Measurements from ENCODE around the gene STARD13.

The STARD13 gene

DNA sequence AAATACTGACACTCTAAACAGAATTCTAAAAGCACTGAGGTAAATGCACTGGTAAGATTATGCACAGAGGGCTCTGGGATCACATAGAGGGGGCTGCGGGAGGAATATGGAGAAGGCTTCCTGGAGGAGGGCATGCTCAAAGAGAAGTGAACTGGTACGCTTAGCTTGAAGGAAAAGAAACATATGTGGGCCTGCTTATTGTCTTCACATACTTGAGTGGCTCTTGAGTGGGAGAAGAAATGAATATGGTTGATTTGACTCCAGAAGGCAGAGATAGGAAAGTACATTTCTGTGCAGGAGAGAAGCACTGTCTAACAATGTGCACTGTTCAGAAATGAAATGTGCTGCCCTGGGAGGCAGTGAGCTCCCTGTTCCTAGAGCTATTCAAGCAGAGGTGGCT is 178.2 kb downstream of the STARD13 start:
- no peak for DNase-seq

DNA sequence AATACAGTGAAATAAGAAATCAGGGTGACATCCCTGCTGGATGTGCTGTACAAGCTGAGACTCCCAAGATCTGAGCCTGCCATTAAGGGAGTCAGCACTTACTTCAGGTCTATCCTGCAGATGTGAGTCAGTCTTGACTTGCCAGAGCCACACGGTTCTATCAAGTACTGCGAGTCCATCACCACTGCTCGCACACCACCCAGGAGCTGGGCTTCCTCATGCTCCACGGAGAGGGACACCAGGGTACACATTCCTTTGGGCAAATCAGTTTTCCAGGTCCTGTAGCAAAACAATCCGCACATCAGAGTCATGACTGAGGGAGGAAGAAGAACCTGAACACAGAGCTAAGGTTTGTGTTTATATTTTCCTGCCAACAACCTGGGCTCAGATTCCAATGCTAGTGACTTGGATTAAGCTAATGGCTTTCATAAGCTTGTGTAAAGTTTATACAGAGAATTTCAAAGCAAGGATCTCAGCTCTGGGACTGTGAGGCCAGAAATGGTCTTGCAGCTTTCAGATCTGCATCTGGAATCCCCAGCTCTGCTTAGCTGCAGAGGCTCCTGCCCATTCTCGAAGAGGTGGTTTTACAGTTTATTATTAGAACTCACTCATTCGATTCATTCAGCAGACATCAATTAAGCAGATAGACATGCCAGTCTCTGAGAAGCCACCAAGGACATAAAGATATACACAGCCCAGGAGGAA is 178.7 kb downstream of the STARD13 start:
- no peak for DNase-seq

DNA sequence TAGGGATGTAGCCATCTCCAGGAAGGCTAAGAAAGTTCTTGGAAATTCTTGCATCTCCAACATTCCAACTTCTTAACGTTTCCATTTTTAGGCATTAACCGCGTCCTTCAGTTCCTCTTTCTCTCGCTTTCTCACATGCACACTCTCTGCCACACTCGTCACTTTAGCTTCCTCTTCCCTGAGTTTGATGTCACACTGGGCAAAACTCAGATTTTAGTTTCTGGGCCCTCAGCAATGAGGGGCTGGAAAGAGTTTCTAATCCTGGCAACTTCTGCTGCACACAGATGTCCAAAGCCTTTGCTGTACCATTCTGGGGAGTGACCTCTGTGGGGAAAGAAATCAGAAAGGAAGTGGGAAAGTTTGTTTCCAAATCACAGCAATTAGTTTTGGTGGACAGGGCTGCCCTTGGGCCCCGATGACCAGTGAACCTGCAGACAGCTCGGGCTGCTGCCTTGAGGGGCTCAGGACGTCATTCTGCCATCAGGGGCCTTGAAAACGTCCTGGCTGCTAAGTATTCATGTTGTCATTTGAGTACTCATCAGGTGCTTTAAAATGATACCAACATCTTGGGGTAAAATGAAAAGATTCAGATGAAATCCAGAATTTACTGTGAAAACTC is 180.1 kb downstream of the STARD13 start:
- DNase-seq = no peak

DNA sequence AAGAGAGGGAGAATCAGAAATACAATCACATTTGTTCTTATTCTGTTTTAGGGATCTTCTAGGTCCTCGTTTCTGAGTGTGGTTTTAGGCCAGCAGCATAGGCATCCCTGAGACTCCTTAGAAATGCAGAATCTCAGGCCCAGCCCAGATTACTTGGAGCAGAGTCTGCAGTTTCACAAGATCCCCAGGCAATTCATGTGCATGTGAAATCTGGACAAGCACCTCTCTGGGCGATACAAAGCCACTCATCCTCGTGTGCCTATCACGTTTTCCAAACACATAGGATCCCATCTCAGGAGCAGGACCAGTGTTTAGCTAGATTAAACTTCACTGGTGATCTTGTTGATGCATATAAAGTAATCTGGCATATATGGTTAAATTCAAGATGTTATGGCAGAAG is 182.1 kb downstream of the STARD13 start:
- no peak for DNase-seq

DNA sequence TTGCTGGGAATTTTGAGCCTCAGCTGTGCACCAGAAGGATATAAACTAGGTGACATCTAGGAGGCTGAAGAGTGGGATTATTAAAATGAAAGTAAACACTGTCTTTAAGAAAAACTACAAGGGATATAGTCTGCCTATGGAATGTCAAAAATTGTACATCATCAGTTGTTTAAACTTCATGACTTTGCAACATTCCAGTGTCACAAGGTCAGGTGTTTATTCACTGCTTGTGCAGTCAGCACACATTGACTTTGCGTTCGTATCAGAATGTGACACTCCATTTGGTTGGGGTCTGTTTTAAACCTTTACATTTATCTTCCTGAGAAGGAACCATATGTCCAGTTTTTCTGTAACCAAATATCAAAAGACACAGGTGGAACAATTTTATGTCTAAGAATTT is 183.7 kb downstream of the STARD13 start:
- no peak for DNase-seq

DNA sequence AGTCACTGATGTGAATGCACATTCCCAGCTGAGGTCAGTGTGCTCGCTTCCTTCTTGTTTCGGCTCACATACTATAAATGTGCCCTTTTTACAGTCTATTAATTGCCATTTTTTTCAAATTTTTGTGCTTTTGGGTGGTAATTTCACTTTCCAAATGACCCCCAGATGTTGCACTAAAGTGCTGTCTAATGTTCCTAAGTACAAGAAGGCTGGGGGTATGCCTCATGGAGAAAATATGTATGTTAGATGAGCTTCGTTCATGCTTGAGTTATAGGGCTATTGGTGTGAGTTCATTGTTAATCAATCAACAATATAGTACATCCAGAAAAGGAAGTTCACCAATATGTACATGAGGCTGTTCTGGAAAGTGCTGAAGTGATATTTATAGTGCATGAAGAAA is 184.7 kb downstream of the STARD13 start:
- no peak for DNase-seq

DNA sequence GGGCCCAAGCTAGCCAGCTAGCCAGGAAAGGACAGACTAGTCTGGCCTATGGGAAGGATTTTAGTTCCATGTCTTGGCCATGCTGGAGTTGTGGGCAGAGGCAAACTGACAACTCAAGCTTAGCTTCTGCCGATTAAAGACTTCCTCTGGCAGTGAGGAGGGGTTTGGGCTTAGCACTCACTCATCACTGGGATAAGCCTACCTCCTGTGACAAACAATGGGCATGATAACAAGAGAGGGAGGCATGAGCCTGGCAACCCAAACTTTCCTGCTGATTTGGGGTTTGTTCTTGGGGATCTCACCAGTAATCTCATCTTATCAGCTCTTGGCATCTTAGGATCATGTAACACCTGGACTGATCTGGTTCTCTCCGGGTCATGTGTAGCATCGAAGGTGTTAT is 185.7 kb downstream of the STARD13 start:
- DNase-seq = no peak

DNA sequence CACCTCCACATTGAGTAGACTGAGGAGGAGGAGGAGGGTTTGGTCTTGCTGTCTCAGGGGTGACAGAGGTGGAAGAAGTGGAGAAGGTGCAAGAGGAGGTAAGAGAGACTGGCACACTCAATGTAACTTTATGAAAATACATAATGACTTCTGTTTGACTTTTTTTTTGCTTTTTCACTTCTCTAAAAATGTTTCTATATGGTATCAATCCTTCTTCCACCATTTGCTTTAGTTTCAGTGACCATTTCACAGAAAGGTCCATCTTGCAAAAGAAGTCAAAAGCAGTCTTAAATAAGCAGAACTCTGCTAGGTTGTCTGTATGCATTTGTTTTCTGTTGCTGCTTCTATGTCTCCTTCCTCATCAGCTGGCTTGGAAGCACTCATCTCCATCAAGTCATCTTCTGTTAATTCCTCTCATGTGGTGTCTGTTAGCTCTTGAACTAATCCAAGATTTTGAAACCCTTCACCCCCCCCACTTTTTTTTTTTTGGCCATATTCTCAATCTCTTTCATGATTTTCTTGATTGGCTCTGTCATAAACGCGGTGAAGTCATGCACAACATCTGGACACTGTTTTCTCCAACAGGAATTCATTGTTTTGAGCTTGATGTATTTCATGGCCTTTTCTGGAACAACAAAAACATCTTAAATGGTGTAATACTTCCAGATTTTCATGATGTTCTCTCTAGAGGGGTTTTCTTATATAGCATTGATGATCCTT is 188.5 kb downstream of the STARD13 start:
- DNase-seq = no peak

DNA sequence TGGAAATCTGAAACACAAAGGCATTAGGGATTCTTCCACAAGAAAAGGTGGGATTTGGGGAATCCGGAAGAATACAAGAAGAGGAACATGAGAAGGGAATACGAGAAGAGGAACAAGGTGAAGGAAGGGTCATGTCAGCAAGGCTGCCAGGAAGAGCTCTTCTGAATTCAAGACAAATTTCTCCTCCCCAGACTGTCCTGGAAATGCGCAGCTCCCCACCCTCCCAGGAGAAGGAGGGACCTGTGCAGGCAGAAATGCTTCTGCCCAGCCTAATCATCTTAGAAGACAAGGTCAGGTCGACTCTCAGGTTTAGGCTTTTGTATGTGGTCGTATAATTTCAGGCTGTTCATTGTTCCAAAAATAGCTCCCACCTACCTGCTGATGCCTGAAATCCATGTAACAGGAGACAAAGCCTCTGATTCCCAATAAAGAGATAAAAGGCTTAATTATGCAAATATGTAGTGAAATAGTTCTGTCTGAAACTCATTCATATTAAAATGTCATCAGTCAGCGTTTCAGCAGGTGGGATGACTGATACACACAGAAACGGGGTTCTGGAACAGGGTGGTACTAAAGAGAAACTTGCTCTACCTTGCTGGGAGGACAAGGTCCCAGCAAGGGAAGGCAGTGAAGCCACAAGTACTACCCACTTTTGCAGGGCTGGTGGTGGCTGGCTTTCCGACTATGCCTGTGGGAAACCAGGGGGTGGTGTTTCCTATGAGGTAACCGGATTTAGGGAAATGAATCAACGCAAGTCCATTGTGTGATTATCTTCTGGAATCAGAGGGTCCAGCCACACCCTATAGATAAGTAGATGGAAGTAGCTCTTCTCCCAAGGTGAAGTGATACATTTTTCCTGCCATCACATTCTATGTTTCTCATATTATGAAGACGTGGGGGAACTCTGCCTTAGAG is 193.2 kb downstream of the STARD13 start:
- DNase-seq = no peak

DNA sequence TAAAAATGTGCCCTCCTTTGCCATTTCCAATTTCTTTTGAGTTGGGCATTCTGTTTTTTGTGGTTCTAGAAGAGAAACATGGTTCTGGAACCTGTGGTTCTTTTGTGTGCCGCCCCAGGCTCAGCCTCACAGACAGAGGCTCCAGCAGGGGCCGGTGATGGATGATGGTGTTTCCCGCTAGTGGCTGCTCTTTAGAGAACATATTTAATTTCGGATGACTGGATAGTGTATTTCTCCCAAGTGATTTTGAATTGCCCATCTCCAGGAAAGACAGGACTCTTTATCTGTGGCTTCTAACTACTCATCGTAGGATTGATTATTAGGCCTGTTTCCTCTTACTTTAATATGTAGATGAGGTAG is 194.2 kb downstream of the STARD13 start:
- DNase-seq = no peak

DNA sequence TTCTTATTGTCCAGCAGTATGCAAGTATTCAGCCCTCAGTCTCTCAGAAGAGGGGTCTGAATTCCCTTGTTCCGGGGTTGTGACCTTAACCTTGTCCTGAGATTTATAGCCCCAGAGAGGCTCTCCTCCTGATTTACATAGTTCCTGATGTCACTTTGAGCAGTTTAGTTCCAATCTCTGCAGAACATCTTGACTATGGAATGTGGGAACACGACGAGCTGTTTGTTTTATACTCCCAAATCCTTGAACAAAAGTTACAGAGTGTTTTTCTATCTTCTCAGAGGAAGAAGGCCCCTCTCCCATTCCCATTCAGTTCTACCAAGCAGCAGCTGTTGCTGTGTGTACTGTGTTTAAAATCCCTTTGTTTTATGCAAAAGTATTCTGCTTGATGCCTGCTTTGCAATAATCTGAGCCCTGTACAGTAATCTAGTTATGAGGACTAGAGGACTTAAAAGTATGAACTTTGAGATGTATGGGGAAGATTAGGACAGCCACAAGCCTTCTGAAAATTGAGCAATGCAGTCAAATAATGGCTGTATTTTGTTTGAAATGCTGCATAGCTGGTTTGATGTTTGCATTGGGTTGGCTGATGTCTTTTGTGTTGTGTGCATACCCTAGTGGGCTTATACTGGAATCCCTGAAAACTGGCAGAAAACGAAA is 194.7 kb downstream of the STARD13 start:
- DNase-seq = no peak

DNA sequence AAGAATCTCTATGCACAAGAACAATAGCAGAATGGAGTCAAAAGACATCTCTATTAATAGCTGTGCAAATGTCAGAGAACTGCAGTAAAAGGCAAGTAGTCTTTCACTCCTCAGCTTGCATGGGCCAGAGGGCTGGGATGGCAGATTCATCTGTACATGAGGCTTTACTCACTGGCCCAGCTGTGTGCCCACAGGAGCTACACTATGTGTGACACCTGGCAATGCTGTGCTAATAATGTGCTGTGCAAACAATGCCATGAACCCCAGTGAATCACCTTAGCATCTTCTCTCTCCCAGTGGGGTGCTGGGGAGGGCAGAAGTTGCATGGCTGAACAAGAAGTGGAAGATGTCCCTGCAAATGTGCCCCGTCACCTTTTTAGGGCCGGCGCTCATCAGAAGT is 196.2 kb downstream of the STARD13 start:
- DNase-seq = no peak

DNA sequence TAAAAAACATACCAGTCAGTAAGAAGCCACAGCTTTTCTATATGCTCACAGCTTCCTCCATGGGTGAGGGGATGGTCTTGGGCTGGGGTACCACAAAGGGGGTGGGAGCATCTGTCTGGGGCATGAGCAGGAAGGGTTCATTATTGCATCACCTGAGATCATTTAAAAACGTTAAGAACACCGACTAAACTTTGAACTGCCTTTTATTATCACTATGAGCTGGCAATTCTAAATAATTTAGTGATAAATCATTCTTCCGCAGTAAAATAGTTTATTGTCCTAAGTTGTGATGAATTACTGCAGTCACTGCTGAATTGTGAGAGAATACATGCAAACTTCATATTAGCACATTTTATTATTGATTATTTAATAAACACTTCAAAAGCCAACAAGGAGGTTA is 197.8 kb downstream of the STARD13 start:
- DNase-seq = no peak

DNA sequence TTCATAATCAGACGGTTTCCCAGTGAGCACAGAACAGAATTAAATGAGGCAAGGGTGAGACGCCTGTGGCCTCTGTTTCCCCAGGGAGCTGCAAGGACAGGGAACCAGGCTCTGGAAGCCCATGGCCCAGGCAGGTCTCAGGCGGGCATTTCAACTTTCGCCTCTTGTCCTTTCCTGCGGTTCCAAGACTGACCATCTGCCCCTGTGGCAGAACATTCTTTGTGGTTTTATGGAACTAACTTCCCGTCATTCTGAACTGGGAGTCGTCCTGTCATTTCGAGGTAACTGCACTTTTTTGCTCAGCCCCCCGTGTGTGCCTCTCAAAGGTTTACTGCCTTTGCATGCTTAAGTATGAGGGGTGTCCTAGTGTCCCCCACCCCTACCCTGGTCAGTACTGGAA is 198.5 kb downstream of the STARD13 start:
- DNase-seq = no peak

DNA sequence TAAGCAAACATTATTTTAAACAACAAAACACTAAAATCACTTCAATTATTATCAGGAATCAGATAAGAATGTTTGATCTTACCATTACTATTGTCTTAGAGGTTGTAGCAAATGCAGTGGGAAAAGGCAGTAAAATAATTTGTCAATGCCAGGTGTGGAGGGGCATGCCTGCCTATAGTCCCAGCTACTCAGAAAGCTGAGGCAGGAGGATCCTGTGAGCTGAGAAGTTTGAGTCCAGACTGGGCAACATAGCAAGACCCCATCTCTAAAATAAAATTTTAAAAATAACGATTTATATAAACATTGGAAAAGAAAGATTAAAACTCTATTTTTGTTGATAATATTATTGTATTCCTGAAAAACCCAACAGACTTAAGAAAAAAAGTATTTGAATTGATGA is 202.5 kb downstream of the STARD13 start:
- no peak for DNase-seq

DNA sequence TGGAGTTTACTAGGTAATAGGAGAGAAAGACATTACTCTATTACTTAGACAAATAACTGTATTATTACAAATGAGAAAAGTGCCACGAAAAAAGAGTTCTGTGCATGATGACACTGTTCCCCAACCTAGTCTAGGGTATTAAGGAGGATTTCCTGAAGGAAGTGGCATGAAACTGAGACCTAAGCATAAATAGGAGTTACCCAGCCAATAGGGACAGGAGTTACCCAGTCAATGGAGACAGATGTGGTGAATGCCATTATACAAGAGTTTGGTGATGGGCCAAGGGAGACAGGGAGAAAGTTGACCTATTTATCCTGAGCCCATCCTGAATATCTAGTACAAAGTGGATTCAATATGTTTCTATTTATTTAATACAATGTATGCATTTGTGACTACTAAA is 203.9 kb downstream of the STARD13 start:
- no peak for DNase-seq

DNA sequence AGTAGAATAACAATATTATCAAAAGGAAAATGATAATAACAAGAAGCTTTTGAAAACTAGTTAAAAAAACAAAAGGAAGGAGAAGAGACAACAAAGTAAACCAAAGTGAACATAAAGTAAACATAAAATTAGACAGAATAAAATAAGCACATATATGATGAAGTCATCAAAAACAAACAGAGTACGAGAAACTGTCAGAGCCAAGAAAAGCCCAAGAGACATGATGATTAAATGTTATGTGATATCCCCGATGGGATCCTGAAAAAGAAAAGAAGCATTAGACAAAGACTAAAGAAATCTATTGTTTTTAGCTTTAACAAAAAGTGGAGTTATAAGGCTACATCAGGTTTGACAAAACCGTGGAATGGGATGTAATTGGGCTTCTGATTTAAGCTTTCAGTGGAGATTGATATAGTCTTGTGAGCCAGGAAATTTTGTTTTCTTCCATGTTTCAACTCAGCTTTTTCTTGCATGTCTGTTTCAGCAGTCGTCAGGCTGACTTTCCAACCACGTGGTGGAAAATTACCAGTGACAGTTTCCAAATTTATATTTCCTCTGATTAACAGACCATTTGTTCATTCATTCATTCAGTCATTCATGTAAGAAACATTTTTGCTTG is 204.5 kb downstream of the STARD13 start:
- no peak for DNase-seq

DNA sequence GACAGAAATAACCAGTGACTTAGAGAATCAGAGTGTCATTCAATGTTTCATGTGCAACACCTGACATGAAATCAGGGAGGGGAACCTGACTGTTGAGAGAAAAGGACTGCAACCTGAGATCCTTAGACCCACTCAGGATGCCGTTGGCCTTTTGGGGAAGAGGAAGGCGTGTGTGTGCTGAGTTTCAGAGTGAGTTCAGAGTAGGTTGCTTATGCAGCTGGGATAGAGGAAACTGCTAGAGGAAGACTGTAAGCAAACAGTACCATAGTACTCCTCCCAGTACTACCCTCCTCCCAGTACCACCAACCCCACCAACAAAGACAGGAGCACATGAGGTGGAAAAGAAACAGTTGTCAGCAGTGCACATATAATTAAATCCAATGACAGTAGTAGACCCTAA is 205.6 kb downstream of the STARD13 start:
- DNase-seq = no peak

DNA sequence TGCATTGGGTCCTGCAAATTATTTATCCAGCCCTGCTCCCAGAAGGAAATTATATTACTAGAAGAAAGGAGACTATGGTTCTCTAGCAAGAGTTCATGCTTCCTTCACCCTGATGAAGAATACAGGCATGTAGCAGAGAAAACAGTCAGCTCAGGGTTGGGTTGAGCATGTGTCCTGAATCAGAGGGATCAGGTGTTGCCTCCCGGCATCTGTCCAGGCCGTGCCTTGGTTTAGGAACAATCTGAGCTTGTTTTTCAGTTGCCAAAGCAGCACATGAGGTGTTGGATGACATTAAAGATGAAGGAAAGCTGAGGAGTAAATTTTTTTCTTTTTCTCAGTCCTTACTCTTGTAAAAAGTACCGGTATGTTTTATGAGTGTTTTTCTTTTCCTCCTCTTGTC is 207.3 kb downstream of the STARD13 start:
- no peak for DNase-seq

DNA sequence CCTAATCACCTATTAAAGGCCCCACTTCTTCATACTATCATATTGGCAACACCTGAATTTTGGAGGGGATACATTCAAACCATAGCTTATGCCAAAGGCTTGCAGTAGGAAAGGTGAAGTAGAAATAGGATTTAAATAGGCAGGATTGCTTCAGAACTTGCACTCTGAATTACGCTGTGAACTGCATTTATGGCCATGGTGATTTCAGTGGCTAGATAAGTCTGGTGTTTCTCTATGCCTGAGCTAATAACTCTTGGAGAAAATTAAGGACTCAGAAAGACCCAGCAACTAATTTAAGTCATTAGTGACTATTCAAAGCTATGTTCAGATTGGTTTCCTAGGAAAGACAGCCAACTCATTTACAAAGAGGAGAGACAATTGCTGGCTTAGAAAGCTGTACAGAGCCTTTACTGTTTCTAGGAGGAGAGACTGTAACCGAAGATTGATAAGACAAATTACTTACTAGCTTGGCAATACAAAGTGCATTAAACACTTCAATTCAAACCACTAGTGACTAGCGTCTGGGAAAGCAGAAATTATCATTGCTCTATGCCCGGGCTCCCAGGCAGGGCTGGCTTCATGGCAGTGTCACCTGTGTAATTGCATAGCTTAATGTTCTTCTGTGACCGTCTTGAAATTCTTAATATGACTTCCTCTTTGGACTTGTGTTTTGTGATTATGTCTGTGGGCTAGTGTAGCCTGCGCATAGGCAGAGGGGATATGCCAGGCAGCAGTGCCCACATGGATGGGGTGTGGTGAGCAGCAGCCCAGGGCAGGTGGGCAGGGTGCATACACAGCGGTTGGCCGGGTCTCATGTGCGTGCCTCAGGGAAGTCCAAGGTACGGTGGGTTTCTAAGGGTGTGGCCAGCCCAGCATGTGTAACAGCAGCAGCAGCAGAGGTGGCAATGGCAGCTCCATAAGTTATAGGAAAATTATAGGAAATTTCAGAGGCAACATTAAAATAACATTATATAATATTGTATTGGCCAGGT is 209.3 kb downstream of the STARD13 start:
- no peak for DNase-seq

DNA sequence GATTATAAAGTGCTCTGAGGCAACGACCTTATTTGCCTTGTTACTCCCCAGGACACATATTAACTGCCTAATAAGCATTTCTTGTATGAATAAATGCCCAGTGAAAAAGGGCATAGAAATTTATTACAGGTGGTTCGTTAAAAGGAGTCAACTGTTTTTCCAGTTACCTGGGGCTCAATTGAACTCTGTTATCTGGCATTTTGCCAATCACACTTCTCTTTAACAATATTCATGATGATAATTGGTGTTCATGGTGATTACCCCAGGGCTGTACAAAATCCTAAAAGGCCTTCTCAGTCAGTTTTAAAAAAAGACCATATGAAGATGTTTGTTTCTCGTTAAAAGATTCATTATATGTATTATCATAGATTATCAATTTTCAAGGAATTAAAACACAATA is 212.2 kb downstream of the STARD13 start:
- no peak for DNase-seq

All from GOT3 (cell line).